HL-60 (cell line): ENCODE results near the gene TMEM106C.

Experiments used
- POLR2AphosphoS5 ChIP-seq: IDR thresholded peaks from 2 replicates; pipeline ENCODE4 v1.6.1; 2012; ENCODE audit warnings: low read depth
- SPI1 ChIP-seq: IDR thresholded peaks from 2 replicates; pipeline ENCODE4 v1.6.1; 2012; ENCODE audit warnings: low read depth, mild to moderate bottlenecking, borderline replicate concordance
- TF ChIP-seq, protein P1 (sequence below): IDR thresholded peaks from one replicate; pipeline ENCODE4 v1.5.1; 2011; ENCODE audit warnings: low read length, control low read depth, inconsistent platforms; ENCODE audit not compliant: insufficient read depth

DNA sequence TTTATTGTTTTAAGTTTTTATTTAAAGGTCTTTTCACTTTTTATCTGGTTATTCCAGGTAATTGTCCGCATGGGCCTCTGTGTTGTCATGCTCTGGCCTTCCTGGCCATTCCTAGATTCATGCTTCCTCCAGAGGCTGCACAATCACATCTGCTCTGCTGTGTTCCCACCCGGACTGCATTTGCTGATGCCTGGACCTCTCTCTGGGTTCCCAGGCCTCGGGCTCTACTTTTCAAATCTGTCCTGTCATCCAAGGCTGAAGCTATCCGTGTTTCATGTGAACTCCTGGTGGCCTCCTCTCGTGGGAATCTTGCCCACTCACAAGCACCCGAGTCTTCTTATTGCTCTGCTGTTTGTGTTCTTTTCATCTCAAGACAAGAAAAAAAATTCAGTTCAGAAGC lies 42.5 kb upstream of the TMEM106C start:
- TF ChIP-seq, protein P1, sequence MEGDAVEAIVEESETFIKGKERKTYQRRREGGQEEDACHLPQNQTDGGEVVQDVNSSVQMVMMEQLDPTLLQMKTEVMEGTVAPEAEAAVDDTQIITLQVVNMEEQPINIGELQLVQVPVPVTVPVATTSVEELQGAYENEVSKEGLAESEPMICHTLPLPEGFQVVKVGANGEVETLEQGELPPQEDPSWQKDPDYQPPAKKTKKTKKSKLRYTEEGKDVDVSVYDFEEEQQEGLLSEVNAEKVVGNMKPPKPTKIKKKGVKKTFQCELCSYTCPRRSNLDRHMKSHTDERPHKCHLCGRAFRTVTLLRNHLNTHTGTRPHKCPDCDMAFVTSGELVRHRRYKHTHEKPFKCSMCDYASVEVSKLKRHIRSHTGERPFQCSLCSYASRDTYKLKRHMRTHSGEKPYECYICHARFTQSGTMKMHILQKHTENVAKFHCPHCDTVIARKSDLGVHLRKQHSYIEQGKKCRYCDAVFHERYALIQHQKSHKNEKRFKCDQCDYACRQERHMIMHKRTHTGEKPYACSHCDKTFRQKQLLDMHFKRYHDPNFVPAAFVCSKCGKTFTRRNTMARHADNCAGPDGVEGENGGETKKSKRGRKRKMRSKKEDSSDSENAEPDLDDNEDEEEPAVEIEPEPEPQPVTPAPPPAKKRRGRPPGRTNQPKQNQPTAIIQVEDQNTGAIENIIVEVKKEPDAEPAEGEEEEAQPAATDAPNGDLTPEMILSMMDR = no peak
- TF ChIP-seq SPI1 (no peak), POLR2AphosphoS5 (no peak)
